ENCODE measurements around the gene ELOVL3. TPM values are rescaled to one million over a fixed set of nuclear protein-coding genes. Genes with fewer than 3 reads are reported as not detected.

ELOVL3 gene, protein sequence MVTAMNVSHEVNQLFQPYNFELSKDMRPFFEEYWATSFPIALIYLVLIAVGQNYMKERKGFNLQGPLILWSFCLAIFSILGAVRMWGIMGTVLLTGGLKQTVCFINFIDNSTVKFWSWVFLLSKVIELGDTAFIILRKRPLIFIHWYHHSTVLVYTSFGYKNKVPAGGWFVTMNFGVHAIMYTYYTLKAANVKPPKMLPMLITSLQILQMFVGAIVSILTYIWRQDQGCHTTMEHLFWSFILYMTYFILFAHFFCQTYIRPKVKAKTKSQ
- 1.1 TPM in 1 of 2 replicates, not detected in the other for total RNA-seq

DNA sequence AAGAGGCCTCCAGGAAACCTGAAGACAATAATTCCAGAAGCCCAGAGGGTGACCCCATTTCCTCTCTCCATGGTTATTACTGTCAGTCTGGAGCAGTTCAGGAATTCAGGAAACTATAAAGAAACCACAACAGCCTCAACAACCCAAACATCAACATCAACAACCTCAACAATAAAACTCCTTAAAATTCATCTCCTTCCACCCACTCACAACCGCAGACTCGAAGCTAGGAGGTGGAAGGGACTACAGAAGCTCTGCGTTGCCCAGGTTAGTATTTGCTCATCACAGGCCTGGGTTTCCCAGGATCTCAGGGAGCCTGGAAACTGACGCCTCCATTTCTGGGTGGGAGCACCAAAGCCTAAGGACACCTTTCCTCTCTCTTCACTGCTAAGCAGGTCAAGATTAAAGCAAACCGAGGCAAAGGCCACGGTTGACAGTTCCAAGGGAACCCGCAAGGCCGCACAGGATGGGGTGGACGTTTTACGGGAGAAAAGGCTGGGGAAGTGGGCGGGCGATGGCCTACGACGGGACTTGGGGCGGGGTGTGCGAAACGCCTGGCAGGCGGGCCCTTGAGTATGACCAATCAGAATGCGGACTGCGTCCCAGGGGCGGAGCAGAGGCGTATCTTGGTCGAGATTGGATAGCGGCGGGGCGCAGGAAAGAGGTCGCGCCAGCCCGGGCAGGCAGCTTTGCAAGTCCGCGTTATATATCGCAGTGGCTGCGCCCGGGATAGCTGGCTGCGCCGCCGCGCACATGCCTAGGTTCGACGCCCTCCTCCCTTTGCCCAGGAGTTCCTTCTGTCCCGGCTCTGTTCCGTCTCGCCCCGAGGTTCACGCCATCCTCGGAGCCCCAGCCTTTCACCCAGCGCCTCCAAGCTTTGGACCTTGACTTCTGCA lies at the start of gene ELOVL3:
Gene ELOVL3, plus strand, starts transcription at position 654 of the 896 bp plus-strand sequence. CDS start 250 bp downstream, outside the sequence.

DNA sequence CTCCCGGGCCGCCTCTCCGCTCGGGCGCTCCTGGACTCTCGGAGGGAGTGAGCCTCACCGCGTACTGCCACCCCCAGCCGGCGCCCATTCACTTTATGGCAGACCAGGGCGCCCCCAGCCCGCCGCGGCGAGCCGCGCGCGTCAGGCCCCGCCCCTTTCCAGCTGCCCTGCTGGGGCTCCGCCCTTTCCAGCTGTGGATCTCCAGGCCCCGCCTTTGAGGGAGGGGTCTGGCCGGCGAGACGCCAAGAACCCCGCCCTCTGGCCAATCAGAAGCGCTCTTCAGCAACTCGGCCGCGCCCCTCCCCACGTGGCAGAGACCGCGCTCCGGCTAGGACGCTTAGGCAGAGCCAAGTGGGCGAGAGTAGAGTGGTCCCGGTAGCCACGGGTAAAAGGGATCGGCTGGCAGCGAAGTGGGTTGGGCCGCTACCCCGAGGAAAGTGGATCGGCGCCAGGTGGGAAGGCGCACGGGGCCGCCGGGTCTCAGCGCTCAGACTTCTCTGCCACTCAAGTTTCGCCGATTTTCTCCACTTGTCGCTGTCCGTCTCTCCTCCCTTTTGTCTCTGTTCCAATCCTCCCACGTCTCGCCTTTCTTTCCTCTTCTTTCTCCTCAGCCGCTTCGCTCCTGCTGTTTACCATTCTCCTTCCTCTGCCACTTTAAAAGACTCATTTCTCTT lies 15.5 kb downstream of the ELOVL3 start, which contains the start of gene PITX3:
Gene PITX3, minus strand, starts transcription at position 69 of the 674 bp plus-strand sequence. CDS start 9,432 bp downstream, outside the sequence.

DNA sequence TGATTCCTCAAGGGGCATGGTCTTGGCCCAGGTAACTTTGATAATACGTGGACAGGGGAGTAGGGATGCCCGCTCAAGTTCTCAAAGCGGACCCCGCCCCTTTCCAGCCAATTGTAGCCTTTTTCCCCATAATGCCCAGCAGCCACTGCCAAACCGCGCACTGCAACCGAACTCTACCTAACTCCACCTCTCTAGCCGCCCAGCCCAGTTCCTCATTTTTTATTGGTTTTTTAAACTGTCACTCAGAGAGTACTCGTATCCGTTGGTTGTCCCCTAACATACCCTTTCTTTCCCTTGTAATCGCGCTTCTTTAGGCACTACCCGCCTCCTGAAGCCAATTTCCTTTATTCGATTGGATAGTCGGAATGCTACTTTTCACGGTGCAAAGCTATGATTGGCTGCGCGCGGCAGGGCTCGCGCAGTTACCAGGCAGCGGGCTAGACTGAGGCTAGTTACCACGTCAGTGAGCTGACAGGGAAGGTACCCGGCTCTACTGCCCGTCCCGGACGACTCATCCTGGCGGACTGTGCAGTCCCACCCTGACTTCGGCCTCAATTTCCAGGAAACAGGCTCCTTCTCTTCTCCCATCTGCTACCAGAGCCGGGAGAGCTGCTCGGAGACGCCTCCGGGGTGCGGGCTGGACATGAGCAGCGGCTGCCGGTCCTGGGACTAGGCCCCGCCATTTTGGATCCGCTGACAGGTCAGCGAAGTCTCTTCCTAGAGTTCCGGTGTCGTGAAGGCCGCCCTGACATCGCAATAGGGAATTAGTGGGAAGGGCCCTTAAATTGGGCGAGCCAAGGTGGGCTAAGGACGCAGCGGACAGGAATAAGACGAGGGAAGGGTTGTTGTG lies 19.2 kb downstream of the ELOVL3 start, which contains the start of gene GBF1:
Gene GBF1, plus strand, starts transcription at position 451 of the 850 bp plus-strand sequence. CDS start 13,407 bp downstream, outside the sequence.

Other genes starting within 250 kb of the ELOVL3 start
- gene ARMH3, start 170.1 kb upstream of the ELOVL3 start, total RNA-seq: 5.9 and 9.2 TPM in 2 replicates
- gene HPS6, start 160.9 kb upstream of the ELOVL3 start, total RNA-seq: 29.0 and 34.0 TPM in 2 replicates
- gene LDB1, start 105.9 kb upstream of the ELOVL3 start, total RNA-seq: 28.2 and 32.3 TPM in 2 replicates
- gene PPRC1, start 93.3 kb upstream of the ELOVL3 start, total RNA-seq: 22.4 and 35.8 TPM in 2 replicates
- 43.7 and 45.7 TPM in 2 replicates for gene NOLC1, start 73.9 kb upstream of the ELOVL3 start, total RNA-seq
- gene PITX3, start 15.2 kb downstream of the ELOVL3 start, total RNA-seq: not detected in 2 replicates
- 33.1 and 47.7 TPM in 2 replicates for gene GBF1, start 19.2 kb downstream of the ELOVL3 start, total RNA-seq
- 15.4 and 25.2 TPM in 2 replicates for gene NFKB2, start 169.4 kb downstream of the ELOVL3 start, total RNA-seq
- 1.1 and 1.6 TPM in 2 replicates for gene PSD, start 192.5 kb downstream of the ELOVL3 start, total RNA-seq
- gene FBXL15, start 194.5 kb downstream of the ELOVL3 start, total RNA-seq: 6.8 and 9.9 TPM in 2 replicates
- gene CUEDC2, start 206.3 kb downstream of the ELOVL3 start, total RNA-seq: 35.6 and 51.8 TPM in 2 replicates
- not detected in 2 replicates for gene C10orf95, start 225.2 kb downstream of the ELOVL3 start, total RNA-seq